ENCODE data around the gene VWDE. TPM values are rescaled to one million over a fixed set of nuclear protein-coding genes. Genes with fewer than 3 reads are reported as not detected.
"Not testable (repeated sequence)": the region's sequence is repeated elsewhere in the genome, so short reads cannot be mapped to it uniquely, and the experiment has no call there.

Gene VWDE
- total and polyA plus RNA-seq, 2 experiments from 2014 or later, result 0.13 to 2.1 TPM

DNA sequence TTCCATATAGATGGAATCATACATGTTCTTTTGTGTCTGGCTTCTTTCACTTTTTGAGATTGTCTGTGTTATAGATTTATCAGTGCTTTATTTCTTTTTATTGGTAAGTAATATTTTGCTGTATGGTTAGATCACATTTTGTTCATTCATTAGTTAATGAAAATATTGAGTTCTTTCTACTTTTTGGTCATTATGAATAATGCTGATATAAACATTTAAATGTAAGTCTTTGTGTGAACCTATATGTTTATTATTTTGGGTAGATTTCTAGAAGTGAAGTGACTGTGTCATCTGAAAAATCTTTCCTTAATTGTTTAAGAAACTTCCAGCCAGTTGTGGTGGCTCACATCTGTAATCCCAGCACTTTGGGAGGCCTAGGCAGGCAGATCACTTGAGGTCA, 11.4 kb upstream of the VWDE start:
- no peak overlapping the region for H3K27ac ChIP-seq
- H3K9me3 ChIP-seq (ENCODE audit: low read depth), result no peaks in the 10 kb centered on the region
- no peak overlapping the region for H3K4me2 ChIP-seq
- no peak overlapping the region for H2AFZ ChIP-seq
- no peaks in the 10 kb centered on the region for H3K36me3 ChIP-seq (replicated peaks; ENCODE audit: insufficient read depth, low read depth)
- no peak overlapping the region for H3K4me3 ChIP-seq
- no peaks in the 10 kb centered on the region for H4K20me1 ChIP-seq (ENCODE audit: insufficient read depth, poor library complexity, severe bottlenecking)
- TF ChIP-seq, protein P1, sequence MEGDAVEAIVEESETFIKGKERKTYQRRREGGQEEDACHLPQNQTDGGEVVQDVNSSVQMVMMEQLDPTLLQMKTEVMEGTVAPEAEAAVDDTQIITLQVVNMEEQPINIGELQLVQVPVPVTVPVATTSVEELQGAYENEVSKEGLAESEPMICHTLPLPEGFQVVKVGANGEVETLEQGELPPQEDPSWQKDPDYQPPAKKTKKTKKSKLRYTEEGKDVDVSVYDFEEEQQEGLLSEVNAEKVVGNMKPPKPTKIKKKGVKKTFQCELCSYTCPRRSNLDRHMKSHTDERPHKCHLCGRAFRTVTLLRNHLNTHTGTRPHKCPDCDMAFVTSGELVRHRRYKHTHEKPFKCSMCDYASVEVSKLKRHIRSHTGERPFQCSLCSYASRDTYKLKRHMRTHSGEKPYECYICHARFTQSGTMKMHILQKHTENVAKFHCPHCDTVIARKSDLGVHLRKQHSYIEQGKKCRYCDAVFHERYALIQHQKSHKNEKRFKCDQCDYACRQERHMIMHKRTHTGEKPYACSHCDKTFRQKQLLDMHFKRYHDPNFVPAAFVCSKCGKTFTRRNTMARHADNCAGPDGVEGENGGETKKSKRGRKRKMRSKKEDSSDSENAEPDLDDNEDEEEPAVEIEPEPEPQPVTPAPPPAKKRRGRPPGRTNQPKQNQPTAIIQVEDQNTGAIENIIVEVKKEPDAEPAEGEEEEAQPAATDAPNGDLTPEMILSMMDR (IDR thresholded peaks at IDR 0.05; ENCODE audit: poor library complexity), result no peak
- no peak for TF ChIP-seq EZH2phosphoT487 (IDR thresholded peaks at IDR 0.05; ENCODE audit: low read depth, severe bottlenecking, unreplicated experiment)
- TF ChIP-seq EZH2 (IDR thresholded peaks at IDR 0.05; ENCODE audit: borderline replicate concordance), result no peak
- no peaks in the 10 kb centered on the region for H3K79me2 ChIP-seq
- H3K9me2 ChIP-seq (replicated peaks; ENCODE audit: insufficient read depth), result no peaks in the 10 kb centered on the region
- no peaks in the 10 kb centered on the region for H3K4me1 ChIP-seq (ENCODE audit: insufficient read depth)
- DNase-seq (ENCODE audit: low spot score), result no peak
- no peaks in the 10 kb centered on the region for H3K27me3 ChIP-seq

DNA sequence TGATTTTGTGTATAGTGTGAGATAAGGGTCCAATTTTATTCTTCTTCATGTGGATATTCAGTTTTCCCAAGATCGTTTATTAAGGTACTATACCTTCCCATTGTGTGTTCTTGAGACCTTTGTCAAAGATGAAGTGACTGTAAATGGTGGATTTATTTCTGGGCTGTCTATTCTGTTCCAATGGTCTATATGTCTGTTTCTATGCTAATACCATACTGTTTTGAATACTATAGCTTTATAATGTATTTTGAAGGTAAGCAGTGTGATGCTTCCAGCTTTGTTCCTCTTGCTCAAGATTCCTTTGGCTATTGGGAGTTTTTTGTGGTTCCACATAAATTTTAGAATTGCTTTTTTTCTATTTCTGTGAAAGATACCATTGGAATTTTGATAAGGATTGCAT, 8.7 kb upstream of the VWDE start:
- Histone ChIP-seq H3K27ac (no peak overlapping the region), H3K79me2 (no peaks in the 10 kb centered on the region), H3K4me2 (no peak overlapping the region), H3K4me1 (ENCODE audit: insufficient read depth) (no peaks in the 10 kb centered on the region), H3K27me3 (no peaks in the 10 kb centered on the region), H2AFZ (no peak overlapping the region), H3K9me2 (replicated peaks; ENCODE audit: insufficient read depth) (no peaks in the 10 kb centered on the region), H3K4me3 (no peak overlapping the region), H4K20me1 (ENCODE audit: insufficient read depth, poor library complexity, severe bottlenecking) (no peaks in the 10 kb centered on the region), H3K36me3 (replicated peaks; ENCODE audit: insufficient read depth, low read depth) (no peaks in the 10 kb centered on the region), H3K9me3 (ENCODE audit: low read depth) (no peaks in the 10 kb centered on the region)
- TF ChIP-seq EZH2 (IDR thresholded peaks at IDR 0.05; ENCODE audit: borderline replicate concordance) (no peak), EZH2phosphoT487 (IDR thresholded peaks at IDR 0.05; ENCODE audit: low read depth, severe bottlenecking, unreplicated experiment) (no peak)
- TF ChIP-seq, protein P1 (IDR thresholded peaks at IDR 0.05; ENCODE audit: poor library complexity), result no peak
- WGBS (ENCODE audit: low lambda C conversion rate, missing lambda C conversion rate), result 91% methylated on average over 1 of the region's 1 CpG
- no peak for DNase-seq (ENCODE audit: low spot score)

DNA sequence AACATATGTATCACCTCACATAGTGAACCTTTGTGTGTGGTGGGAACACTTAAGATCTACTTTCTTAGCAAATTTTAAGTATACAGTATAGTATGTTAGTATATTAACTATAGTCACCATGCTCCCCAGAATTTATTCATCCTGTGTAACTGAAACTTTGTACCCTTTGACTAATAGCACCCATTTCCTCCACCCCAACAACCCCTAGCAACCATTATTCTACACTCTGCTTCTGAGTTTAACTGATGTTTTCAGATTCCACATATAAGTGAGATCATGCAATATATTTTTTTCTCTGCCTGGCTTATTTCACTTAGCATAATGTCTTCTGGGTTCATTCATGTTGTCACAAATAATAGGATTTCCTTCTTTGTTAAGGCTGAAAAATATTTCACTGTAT, 6.9 kb upstream of the VWDE start:
- Histone ChIP-seq H4K20me1 (ENCODE audit: insufficient read depth, poor library complexity, severe bottlenecking) (no peaks in the 10 kb centered on the region), H2AFZ (no peak overlapping the region), H3K27ac (no peak overlapping the region), H3K4me3 (no peak overlapping the region), H3K9me2 (replicated peaks; ENCODE audit: insufficient read depth) (no peaks in the 10 kb centered on the region), H3K79me2 (no peaks in the 10 kb centered on the region), H3K4me1 (ENCODE audit: insufficient read depth) (no peaks in the 10 kb centered on the region), H3K4me2 (no peak overlapping the region), H3K27me3 (no peaks in the 10 kb centered on the region), H3K9me3 (ENCODE audit: low read depth) (no peaks in the 10 kb centered on the region), H3K36me3 (replicated peaks; ENCODE audit: insufficient read depth, low read depth) (no peaks in the 10 kb centered on the region)
- TF ChIP-seq EZH2 (IDR thresholded peaks at IDR 0.05; ENCODE audit: borderline replicate concordance), result no peak
- TF ChIP-seq, protein P1 (IDR thresholded peaks at IDR 0.05; ENCODE audit: poor library complexity), result no peak
- no peak for TF ChIP-seq EZH2phosphoT487 (IDR thresholded peaks at IDR 0.05; ENCODE audit: low read depth, severe bottlenecking, unreplicated experiment)
- no peak for DNase-seq (ENCODE audit: low spot score)

DNA sequence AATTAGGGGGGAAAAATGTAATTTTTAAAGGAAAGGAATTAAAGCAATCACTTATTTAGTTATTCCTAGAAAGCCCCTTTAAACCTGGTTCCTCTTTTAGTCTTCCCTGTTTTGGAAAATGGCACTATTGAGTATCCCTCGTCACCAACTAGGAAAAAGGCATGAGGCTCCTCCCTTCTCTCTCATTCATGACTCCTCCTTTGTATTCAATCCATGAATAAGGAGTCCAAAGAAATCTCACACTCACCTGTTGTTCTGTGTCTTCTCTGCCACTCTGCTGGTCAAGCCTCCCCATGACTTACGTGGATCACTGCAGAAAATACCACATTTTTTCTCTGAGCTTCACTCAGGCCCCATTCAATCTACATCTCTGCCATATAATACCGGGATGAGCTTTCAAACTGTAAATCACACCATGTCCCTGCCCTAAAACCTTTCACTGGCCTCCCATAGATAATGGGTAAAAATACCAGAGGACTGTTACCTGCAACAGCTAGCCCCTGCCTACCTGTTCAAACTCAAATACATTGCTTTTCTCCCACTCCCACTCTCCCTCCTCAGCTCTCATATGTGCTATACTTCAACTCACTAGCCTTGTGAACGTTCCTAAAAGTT, 5.5 kb upstream of the VWDE start:
- no peaks in the 10 kb centered on the region for H3K4me1 ChIP-seq (ENCODE audit: insufficient read depth)
- H4K20me1 ChIP-seq (ENCODE audit: insufficient read depth, poor library complexity, severe bottlenecking), result no peaks in the 10 kb centered on the region
- no peaks in the 10 kb centered on the region for H3K36me3 ChIP-seq (replicated peaks; ENCODE audit: insufficient read depth, low read depth)
- TF ChIP-seq, protein P1 (IDR thresholded peaks at IDR 0.05; ENCODE audit: poor library complexity), result no peak
- TF ChIP-seq EZH2 (IDR thresholded peaks at IDR 0.05; ENCODE audit: borderline replicate concordance) (no peak), EZH2phosphoT487 (IDR thresholded peaks at IDR 0.05; ENCODE audit: low read depth, severe bottlenecking, unreplicated experiment) (no peak)
- peaks cover 2% of the 10 kb centered on the region for H3K27me3 ChIP-seq
- no peak overlapping the region for H3K4me3 ChIP-seq
- H2AFZ ChIP-seq, result no peak overlapping the region
- no peak for DNase-seq (ENCODE audit: low spot score)
- WGBS (ENCODE audit: low lambda C conversion rate, missing lambda C conversion rate), result 81% methylated on average over 4 of the region's 4 CpGs
- no peaks in the 10 kb centered on the region for H3K79me2 ChIP-seq
- H3K4me2 ChIP-seq, result no peak overlapping the region
- H3K9me3 ChIP-seq (ENCODE audit: low read depth), result no peaks in the 10 kb centered on the region
- no peak overlapping the region for H3K27ac ChIP-seq
- no peaks in the 10 kb centered on the region for H3K9me2 ChIP-seq (replicated peaks; ENCODE audit: insufficient read depth)

DNA sequence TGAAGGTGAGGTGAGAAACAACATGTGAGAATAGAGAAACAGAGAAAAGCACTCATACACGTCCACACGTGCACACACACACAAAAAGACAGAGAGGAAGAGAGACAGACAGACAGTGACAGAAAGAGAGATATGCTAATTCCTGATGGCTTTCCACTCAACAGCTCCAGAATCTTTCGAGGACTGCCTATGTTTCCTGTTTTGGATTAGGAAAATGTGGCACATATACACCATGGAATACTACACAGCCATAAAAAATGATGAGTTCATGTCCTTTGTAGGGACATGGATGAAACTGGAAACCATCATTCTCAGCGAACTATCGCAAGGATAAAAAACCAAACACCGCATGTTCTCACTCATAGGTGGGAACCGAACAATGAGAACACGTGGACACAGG, 4.0 kb upstream of the VWDE start:
- not testable (repeated sequence) for H3K4me3 ChIP-seq; H3K9me2 ChIP-seq (replicated peaks; ENCODE audit: insufficient read depth); H3K27ac ChIP-seq; H3K36me3 ChIP-seq (replicated peaks; ENCODE audit: insufficient read depth, low read depth); H2AFZ ChIP-seq; H4K20me1 ChIP-seq (ENCODE audit: insufficient read depth, poor library complexity, severe bottlenecking); DNase-seq (ENCODE audit: low spot score); H3K27me3 ChIP-seq; H3K79me2 ChIP-seq; H3K9me3 ChIP-seq (ENCODE audit: low read depth); H3K4me1 ChIP-seq (ENCODE audit: insufficient read depth); H3K4me2 ChIP-seq
- WGBS (ENCODE audit: low lambda C conversion rate, missing lambda C conversion rate), result 84% methylated on average over 8 of the region's 8 CpGs

Data from hepatocyte (in vitro differentiated cells).